Measurements from ENCODE around the gene SCD5.

DNA sequence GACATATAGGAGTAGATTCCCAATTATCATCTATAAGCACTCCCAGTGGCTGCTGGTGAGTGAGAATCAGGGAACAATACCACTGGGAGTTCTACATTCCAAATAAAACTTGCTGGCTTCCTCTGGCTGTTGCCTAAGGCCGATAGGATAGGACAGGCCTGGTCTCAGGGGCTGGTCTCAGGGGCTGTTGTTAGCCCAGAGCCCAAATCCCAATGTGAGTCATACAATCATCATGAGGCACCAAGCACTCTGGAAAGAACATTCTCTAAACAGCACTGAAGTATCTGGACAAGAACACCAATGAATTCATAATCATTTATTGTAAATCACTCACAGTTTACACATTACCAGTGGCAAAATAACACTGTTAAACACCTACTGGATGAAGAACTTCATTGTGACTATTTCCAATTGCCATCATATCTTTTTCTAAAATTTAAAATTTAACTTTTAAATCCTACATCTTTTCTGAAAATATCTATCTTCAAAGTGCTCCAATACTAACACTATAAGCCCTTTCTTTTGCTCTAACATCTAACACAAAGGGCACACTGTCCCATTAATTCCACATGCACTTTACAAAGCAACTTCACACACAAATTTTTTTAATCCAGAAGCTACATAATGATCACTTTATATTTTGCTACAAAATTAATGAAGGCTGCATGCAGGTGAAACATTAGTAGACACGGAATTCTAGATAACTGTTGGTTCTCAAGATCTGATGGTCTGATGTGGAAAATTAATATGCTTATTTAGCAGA lies 169.2 kb downstream of the SCD5 start:
- TF ChIP-seq ZNF175 (CRISPR knock-in tag; IDR thresholded peaks at IDR 0.05; ENCODE audit: low read depth) (no peak), TEAD4 (IDR thresholded peaks at IDR 0.05; ENCODE audit: low read length) (no peak), TEAD4 (CRISPR knock-in tag; IDR thresholded peaks at IDR 0.05; ENCODE audit: borderline replicate concordance) (no peak), KLF6 (CRISPR knock-in tag; IDR thresholded peaks at IDR 0.05; ENCODE audit: borderline replicate concordance) (no peak), NR2F6 (CRISPR knock-in tag; IDR thresholded peaks at IDR 0.05) (no peak), JUND (IDR thresholded peaks at IDR 0.05; ENCODE audit: borderline replicate concordance, low read depth, low read length) (no peak), JUND (tag; IDR thresholded peaks at IDR 0.05; ENCODE audit: borderline replicate concordance, low read depth, low read length) (no peak), SP1 (CRISPR knock-in tag; IDR thresholded peaks at IDR 0.05) (no peak), FOXM1 (IDR thresholded peaks at IDR 0.05; ENCODE audit: low read depth) (no peak), FOXM1 (CRISPR knock-in tag; IDR thresholded peaks at IDR 0.05; ENCODE audit: low read depth) (no peak), KAT2B (IDR thresholded peaks at IDR 0.05; ENCODE audit: low read depth, low read length) (no peak)
- TF ChIP-seq, protein P1, sequence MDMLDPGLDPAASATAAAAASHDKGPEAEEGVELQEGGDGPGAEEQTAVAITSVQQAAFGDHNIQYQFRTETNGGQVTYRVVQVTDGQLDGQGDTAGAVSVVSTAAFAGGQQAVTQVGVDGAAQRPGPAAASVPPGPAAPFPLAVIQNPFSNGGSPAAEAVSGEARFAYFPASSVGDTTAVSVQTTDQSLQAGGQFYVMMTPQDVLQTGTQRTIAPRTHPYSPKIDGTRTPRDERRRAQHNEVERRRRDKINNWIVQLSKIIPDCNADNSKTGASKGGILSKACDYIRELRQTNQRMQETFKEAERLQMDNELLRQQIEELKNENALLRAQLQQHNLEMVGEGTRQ (CRISPR knock-in tag; IDR thresholded peaks at IDR 0.05), result no peak
- TF ChIP-seq, protein P2, sequence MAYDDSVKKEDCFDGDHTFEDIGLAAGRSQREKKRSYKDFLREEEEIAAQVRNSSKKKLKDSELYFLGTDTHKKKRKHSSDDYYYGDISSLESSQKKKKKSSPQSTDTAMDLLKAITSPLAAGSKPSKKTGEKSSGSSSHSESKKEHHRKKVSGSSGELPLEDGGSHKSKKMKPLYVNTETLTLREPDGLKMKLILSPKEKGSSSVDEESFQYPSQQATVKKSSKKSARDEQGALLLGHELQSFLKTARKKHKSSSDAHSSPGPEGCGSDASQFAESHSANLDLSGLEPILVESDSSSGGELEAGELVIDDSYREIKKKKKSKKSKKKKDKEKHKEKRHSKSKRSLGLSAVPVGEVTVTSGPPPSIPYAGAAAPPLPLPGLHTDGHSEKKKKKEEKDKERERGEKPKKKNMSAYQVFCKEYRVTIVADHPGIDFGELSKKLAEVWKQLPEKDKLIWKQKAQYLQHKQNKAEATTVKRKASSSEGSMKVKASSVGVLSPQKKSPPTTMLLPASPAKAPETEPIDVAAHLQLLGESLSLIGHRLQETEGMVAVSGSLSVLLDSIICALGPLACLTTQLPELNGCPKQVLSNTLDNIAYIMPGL (CRISPR knock-in tag; IDR thresholded peaks at IDR 0.05), result no peak
- TF ChIP-seq, protein P3, sequence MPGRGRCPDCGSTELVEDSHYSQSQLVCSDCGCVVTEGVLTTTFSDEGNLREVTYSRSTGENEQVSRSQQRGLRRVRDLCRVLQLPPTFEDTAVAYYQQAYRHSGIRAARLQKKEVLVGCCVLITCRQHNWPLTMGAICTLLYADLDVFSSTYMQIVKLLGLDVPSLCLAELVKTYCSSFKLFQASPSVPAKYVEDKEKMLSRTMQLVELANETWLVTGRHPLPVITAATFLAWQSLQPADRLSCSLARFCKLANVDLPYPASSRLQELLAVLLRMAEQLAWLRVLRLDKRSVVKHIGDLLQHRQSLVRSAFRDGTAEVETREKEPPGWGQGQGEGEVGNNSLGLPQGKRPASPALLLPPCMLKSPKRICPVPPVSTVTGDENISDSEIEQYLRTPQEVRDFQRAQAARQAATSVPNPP (IDR thresholded peaks at IDR 0.05; ENCODE audit: borderline replicate concordance, insufficient read depth, insufficient read length), result no peak
